Fibroblast of gingiva (primary cell): ENCODE data around the gene PIK3IP1.
A peak's percentile ranks its signal among the peaks of the same experiment; 100 is the strongest.

ENCODE experiments used
- DNase-seq: peaks from one replicate; pipeline ENCODE4 v3.0.0-alpha.2; 2011; ENCODE audit warnings: low read depth

The PIK3IP1 gene

DNA sequence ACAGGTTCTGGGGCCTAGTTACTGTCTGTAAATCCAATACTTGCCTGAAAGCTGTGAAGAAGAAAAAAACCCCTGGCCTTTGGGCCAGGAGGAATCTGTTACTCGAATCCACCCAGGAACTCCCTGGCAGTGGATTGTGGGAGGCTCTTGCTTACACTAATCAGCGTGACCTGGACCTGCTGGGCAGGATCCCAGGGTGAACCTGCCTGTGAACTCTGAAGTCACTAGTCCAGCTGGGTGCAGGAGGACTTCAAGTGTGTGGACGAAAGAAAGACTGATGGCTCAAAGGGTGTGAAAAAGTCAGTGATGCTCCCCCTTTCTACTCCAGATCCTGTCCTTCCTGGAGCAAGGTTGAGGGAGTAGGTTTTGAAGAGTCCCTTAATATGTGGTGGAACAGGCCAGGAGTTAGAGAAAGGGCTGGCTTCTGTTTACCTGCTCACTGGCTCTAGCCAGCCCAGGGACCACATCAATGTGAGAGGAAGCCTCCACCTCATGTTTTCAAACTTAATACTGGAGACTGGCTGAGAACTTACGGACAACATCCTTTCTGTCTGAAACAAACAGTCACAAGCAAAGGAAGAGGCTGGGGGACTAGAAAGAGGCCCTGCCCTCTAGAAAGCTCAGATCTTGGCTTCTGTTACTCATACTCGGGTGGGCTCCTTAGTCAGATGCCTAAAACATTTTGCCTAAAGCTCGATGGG lies 13.5 kb downstream of the PIK3IP1 start:
- no peak for DNase-seq

DNA sequence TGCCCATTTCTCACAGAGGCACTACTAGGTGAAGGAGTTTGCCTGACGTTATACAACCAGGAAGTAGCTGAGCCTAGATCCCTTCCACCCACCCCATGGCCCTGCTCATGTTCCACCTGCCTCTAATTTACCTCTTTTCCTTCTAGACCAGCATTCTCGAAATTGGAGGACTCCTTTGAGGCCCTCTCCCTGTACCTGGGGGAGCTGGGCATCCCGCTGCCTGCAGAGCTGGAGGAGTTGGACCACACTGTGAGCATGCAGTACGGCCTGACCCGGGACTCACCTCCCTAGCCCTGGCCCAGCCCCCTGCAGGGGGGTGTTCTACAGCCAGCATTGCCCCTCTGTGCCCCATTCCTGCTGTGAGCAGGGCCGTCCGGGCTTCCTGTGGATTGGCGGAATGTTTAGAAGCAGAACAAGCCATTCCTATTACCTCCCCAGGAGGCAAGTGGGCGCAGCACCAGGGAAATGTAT lies 14.1 kb downstream of the PIK3IP1 start:
- DNase-seq: no peak

DNA sequence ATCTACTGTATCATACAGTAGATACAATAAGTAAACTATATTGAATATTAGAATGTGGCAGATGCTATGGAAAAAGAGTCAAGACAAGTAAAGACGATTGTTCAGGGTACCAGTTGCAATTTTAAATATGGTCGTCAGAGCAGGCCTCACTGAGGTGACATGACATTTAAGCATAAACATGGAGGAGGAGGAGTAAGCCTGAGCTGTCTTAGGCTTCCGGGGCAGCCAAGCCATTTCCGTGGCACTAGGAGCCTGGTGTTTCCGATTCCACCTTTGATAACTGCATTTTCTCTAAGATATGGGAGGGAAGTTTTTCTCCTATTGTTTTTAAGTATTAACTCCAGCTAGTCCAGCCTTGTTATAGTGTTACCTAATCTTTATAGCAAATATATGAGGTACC lies 14.5 kb downstream of the PIK3IP1 start:
- DNase-seq: no peak

DNA sequence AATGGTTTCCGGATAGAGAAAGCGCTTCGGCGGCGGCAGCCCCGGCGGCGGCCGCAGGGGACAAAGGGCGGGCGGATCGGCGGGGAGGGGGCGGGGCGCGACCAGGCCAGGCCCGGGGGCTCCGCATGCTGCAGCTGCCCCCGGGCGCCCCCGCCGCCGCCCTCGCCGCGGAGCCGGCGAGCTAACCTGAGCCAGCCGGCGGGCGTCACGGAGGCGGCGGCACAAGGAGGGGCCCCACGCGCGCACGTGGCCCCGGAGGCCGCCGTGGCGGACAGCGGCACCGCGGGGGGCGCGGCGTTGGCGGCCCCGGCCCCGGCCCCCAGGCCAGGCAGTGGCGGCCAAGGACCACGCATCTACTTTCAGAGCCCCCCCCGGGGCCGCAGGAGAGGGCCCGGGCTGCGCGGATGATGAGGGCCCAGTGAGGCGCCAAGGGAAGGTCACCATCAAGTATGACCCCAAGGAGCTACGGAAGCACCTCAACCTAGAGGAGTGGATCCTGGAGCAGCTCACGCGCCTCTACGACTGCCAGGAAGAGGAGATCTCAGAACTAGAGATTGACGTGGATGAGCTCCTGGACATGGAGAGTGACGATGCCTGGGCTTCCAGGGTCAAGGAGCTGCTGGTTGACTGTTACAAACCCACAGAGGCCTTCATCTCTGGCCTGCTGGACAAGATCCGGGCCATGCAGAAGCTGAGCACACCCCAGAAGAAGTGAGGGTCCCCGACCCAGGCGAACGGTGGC lies 15.7 kb downstream of the PIK3IP1 start:
- DNase-seq: no peak

DNA sequence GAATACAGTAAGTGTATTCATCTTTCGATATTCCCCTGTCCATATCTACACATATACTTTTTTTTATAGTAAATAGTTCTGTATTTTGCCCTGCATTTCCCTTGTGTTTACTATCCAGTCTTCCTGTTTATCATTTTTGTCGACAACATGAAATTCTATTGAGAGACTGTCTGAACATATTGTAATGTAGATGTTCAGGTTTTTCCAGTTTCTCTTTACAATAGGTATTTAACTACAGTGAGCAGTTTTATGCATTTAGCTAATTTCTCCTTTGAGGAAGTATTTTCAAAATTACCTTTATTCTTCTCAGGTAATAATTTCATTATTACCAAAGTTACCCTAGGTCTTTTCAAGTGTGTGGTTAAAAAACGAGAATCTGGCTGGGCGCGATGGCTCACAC lies 16.7 kb downstream of the PIK3IP1 start:
- no peak for DNase-seq

DNA sequence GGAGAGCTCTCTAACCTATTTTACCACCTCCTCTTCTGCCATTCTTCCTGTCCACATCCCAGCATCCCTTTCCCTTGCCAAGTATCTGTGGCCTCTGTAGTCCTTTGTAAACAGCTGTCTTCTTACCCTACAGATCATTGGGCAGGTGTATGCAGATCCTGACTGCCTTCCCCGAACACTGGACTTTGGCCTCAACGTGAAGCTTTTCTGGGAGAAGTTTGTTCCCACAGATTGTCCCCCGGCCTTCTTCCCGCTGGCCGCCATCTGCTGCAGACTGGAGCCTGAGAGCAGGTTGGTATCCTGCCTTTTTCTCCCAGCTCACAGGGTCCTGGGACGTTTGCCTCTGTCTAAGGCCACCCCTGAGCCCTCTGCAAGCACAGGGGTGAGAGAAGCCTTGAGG lies 17.3 kb downstream of the PIK3IP1 start:
- no peak for DNase-seq

DNA sequence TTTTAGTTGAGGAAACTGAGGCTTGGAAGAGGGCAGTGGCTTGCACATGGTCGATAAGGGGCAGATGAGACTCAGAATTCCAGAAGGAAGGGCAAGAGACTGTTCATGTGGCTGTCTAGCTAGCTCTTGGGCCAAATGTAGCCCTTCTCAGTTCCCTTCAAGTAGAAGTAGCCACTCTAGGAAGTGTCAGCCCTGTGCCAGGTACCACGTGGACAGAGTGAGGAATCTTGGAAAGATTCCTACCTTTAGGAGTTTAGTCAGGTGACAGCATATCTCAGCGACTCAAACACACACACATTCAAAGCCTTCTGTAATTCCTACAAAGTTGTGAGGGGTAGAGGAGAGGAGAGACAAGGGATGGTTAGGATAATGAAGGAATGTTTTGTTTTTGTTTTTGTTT lies 18.3 kb downstream of the PIK3IP1 start:
- DNase-seq: no peak

DNA sequence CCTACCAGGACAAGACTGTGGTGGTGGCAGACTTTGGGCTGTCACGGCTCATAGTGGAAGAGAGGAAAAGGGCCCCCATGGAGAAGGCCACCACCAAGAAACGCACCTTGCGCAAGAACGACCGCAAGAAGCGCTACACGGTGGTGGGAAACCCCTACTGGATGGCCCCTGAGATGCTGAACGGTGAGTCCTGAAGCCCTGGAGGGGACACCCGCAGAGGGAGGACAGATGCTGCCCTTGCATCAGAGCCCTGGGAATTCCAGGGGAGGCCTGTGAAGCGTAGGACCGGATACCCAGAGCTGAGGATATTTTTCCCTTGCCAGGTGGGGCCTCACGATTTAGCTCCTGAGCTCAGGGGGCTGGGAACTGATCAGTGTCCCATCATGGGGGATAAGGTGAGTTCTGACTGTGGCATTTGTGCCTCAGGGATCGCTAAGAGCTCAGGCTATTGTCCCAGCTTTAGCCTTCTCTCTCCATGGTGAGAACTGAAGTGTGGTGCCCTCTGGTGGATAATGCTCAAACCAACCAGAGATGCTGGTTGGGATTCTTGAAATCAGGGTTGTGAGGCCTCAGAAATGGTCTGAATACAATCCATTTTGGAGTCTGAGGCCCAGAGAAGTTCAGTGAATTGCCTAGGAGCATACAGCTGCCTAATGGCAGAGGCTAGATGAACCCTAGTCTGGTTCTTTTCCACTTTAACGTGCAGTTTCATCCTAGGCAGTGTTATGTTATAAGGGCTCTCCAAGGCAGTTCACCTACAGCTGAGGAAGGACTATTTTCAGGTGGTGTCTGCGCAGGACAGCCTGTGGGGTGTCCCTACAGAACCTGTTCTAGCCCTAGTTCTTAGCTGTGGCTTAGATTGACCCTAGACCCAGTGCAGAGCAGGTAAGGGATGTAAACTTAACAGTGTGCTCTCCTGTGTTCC lies 19.5 kb downstream of the PIK3IP1 start:
- peak; percentile 42 for DNase-seq

DNA sequence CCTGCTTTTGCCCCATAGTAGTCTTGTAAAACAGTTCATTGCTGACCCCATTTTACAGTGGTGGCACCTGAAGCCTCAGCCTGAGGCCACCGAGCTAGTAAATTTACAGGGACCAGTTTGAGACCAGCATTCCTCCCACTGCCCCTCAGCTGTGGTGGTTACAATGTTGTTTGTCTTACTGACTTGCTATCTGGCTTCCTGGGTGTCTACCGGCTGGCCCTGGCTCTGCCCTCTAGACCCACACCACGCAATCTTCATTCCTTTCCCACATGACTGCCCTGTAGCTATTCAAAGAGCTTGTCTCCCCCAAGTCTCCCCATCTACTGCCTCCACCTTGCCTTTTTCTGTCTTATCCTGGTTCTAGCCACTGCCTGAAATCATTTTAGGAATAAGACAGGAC lies 20.8 kb downstream of the PIK3IP1 start:
- DNase-seq: no peak

DNA sequence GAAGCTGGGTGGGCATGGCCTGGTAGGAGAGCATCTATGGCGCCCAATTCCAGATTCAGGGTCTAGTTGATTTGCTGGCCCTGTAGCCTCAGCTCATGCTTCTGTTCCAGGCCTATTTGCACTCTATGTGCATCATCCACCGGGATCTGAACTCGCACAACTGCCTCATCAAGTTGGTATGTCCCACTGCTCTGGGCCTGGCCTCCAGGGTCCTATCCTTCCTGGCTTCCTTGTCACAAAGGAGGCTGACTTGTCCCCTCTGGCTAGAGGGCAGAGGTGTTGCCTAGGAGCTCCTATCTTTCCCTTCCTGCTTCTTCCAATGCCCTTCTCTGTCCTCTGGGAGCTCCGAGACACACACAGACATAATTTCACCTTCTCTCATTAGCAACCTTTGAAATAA lies 21.3 kb downstream of the PIK3IP1 start:
- no peak for DNase-seq

DNA sequence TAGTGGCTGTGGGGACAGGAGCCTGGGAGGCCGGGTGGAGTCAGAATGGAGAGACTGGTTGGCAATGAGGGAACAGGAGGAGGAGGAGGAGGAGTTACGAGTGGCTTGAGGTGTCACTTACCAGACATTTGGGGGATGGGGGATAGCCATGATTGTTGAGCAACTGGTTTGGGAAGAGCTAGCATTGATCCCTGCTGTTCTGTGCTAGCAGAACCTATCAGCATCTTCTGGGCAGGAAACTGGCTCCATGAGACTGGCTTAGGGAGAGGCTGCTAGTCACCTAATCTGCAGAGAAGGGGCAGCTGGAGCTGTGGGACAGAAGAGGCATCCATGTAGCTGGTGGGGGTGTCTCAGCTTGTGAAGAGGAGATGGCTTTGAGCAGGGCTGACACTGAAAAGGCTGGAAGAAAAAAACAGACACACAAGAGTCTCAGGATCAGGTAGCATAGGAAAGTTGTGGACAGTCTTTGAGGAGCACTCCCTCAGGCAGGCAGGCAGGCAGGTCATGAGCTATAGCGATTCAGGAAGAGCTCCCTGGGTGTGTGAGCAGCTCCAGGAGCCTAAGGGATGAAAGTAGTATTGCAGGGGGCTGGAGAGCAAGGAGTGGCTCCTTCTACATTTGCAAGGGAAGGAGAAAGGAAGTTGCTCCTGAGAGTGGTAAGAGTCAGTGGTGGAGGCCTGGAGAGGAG lies 22.3 kb downstream of the PIK3IP1 start:
- no peak for DNase-seq

DNA sequence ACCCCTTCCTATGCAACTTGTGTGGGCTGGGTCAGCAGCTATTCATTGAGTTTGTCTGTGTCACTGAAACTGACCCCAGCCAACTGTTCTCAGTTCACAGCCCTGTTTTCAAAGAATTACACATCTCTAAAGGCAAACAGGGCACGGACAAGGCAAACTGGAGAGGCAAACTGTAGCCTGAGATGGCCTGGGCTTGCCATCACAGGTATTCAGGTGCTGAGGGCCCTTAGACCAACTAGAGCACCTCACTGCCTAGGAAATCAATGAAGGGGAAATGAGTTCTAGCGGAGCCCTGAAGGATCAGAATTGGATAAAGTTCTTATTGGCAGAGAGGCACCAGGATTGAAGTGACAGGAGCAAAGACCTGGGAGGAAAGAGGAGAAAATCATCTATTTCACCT lies 24.0 kb downstream of the PIK3IP1 start:
- no peak for DNase-seq

DNA sequence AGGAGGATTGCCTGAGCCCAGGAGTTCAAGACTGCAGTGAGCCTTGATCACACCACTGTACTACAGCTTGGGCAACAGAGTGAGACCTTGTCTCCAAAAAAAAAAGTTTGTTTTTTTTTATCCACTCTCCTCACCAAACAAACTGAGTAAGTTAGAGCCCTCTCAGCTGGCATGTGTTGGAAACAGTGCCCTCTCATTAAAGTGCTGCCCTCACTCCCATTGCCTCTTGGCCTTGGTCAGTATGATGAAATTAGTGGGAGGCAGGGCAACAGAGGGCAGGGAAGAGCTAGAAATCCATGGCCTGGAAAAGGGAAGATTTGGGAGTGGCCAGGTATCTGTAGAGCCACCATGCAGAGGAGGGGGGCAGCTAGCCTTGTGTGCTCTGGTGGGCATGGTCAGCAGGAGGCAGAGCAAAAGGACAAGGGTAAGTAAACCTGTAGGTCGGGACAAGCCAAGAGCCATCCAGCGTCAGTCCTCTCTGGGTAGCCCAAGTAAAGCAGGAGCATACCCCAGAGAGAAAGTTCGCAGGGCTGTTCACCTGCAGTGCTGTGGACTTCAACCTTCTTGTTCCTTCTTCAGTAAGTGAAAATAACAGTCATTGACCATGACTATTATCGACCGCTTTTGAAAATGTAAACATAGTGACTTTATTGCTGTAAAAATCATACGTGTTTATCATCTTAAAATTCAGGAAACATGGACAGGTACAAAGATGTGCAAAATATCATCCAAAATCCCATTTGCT lies 28.2 kb downstream of the PIK3IP1 start:
- DNase-seq: no peak

DNA sequence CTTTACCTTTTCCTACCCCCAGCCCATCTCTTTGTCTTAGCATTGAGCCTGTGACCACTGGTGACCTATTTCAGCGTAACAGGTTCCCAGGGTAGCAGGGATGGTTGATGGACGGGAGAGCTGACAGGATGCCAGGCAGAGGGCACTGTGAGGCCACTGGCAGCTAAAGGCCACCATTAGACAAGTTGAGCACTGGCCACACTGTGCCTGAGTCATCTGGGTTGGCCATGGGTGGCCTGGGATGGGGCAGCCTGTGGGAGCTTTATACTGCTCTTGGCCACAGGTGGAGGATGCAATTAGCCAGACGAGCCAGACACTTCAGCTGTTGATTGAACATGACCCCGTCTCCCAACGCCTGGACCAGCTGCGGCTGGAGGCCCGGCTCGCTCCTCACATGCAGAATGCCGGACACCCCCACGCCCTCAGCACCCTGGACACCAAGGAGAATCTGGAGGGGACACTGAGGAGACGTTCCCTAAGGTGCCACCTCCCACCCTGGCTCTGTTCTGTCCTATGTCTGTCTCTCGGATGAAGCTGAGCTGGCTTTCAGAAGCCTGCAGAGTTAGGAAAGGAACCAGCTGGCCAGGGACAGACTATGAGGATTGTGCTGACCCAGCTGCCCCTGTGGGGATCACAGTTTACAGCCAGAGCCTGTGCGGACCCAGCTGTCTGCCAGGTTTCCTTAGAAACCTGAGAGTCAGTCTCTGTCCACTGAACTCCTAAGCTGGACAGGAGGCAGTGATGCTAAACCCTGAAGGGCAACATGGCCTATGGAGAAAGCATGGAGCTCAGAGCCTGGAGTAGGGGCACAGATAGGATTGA lies 29.8 kb downstream of the PIK3IP1 start:
- DNase-seq: no peak

DNA sequence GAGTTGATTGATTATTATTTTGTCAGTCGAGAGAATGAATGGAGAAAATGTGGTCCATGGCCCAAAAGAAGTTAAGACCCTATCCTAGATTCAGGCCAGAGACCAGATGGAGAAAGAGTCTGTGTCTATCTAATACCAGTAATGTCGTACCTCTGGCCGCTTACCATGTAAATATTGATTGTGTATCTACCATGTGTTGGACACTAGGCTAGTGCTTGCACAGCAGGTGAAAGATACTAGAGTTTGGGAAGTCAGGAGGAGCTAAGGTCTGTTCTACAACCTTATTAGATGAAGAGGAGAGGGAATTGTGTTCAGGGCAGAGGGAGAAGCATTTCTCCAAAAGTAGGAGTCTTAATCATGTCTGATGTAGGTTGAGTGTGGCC lies 31.8 kb downstream of the PIK3IP1 start:
- DNase-seq: no peak

DNA sequence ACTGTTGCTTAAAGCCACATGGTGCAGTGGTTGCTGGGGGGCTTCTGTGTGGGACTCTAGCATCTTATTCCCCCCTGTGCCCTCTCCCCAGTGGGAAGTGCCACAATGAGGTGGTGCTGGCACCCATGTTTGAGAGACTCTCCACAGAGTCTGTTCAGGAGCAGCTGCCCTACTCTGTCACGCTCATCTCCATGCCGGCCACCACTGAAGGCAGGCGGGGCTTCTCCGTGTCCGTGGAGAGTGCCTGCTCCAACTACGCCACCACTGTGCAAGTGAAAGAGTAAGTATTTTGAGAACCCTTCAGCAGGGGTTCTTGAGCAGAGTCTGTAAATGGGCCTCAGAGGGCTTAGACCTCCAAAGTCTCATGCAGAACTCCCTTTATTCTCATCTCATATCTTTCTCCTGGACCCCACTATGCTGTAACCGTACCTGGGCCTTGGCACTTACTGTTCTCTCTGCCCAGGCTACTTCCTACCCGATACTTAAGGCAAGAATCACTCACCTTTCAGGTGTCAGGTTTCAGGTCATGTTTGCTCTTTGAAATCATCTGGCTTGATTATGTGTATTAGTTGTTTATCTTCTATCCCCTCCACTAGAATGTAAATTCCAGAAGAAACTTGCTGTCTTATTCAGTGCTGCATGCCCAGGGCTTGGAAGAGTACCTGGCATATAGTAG lies 32.4 kb downstream of the PIK3IP1 start:
- DNase-seq: no peak

DNA sequence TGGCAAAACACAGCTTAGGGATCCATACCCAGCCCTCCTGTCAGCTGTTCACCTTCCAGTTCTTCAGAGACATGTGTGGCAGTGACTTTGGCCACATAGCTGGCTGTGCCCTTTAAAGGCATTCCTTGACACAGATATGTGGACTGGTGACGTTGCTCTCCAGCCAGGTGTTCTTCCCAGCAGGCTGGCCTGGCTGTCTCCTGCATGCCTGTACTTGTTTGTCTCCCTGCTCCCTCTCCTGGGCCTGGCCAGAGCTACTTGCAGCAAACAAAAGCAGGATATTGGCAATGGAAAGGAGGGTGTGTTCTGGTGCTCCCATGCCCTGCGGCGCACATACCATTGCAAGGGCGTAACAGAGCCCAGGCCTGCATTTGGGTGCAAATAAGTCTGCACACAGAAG lies 38.3 kb downstream of the PIK3IP1 start:
- DNase-seq: no peak

DNA sequence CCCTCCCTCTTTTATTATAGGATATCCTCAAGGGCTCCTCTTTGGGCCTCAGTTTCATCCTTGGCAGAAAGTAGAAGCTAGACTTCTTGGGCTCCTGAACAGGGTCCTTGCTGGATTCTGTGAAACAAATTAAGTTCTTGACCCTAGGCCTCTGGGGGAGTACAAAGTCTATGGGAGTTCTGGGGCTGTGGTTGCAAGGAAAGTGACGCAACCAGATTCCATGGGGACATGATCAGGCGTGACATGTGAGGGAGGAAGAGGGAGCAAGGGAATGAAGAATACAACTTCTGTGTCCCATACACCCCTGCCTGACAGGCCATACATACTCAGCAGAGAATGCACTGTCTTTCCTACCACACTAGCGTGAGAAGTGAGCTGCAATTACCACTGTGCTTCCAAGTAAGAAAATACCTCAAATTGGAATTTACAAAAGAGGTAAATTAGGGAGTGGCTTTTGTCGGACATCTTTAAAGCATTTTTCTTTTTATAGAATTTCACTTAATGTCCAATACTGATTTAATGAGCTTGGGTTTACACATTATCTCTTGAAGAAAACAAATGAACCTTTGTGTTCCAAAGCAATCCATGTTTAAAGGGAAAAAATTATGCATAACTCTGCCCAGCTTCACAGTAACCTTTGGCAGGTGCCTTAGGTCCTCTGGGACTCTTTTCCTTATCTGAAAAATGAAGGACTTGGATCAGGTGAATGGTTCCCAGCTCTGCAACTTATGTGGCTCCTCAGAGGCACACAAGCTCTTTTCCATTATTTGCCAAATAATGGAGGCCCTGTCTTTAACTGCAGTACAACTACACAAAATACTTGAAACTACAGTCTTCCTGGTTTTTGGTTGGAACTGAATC lies 41.3 kb downstream of the PIK3IP1 start:
- peak; percentile 12 for DNase-seq
